ENCODE data around the gene NQO2. TPM values are rescaled to one million over a fixed set of nuclear protein-coding genes. Genes with fewer than 3 reads are reported as not detected.

NQO2 gene
- total and polyA plus RNA-seq, 2 of the 13 experiments (the other 11 are each of a cell fraction or from before 2014, with no cell fraction given), result 32.2 to 56.5 TPM

DNA sequence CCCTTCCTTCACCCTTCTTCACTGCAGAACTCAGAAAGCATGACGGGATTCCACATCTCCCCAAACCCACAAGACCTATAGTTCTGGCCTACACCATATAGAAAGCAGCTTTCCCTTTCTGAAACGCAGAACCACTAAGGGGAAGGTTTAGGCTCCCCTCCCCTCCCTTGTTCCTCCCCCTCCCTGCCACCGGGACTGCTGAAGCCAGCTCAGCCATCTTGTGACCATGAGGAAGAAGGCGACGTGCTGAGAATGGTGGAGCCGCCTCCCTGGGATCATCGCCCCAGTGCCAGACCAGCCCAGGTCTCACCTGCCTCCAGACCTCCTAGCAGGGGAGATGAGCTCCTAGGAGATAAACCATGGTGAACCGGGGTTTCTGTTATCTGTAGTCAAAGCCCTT lies 48.0 kb upstream of the NQO2 start (continued):
- TF ChIP-seq, protein P1, sequence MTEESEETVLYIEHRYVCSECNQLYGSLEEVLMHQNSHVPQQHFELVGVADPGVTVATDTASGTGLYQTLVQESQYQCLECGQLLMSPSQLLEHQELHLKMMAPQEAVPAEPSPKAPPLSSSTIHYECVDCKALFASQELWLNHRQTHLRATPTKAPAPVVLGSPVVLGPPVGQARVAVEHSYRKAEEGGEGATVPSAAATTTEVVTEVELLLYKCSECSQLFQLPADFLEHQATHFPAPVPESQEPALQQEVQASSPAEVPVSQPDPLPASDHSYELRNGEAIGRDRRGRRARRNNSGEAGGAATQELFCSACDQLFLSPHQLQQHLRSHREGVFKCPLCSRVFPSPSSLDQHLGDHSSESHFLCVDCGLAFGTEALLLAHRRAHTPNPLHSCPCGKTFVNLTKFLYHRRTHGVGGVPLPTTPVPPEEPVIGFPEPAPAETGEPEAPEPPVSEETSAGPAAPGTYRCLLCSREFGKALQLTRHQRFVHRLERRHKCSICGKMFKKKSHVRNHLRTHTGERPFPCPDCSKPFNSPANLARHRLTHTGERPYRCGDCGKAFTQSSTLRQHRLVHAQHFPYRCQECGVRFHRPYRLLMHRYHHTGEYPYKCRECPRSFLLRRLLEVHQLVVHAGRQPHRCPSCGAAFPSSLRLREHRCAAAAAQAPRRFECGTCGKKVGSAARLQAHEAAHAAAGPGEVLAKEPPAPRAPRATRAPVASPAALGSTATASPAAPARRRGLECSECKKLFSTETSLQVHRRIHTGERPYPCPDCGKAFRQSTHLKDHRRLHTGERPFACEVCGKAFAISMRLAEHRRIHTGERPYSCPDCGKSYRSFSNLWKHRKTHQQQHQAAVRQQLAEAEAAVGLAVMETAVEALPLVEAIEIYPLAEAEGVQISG (CRISPR knock-in tag; IDR thresholded peaks at IDR 0.05), result no peak

DNA sequence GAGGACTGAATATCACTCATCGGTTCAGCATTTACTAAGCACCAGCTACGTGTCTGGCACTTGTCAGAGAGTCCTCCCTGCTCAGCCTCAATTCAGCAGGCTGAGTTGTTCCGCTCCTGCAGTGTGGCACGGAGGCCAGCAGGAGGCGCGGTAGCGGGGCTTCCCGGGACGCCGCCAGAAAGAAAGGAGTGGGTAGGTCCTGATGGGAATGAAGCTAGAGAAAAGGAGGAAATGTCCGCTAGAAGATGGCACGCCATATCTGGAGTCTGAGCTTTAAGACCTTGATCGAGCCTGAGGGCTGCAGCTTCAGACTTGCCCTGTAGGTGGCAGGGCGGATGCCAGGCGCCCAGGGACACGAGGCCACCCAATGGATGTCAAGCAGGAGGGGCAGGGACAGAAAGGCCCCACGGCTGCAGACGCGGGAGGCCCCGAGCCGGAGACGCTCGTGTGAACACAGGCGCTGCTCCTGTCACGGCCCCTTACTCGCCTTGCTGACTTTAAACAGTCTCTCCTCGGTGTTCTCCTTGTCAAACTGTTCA lies 47.1 kb upstream of the NQO2 start:
- no peaks in the 10 kb centered on the region for H3K79me2 ChIP-seq (ENCODE audit: insufficient read depth, low read length)
- peaks cover 29% of the 10 kb centered on the region for H3K4me1 ChIP-seq (ENCODE audit: insufficient read depth, low read length)
- no peak overlapping the region for H3K27ac ChIP-seq (ENCODE audit: extremely low read length, insufficient read depth, low read length)
- H2AFZ ChIP-seq (ENCODE audit: low read length), result peak overlapping the region; percentile 45
- H3K36me3 ChIP-seq (replicated peaks in 1 of 2; ENCODE audit: control insufficient read depth in 1 of 2, insufficient read depth in 2 of 2, low read length in 2 of 2), result peaks cover 1 to 5% of the 10 kb centered on the region in 2 experiments; a peak in 2 of 5 replicates
- H3K4me3 ChIP-seq (replicated peaks in 1 of 3; ENCODE audit: insufficient read depth in 1 of 3, low read depth in 2 of 3, low read length in 3 of 3), result peak overlapping the region in 2 of 3 experiments; percentile 13 to 47; a peak in 5 of 6 replicates
- 7% methylated on average over 27 of the region's 27 CpGs for WGBS (ENCODE audit: low lambda C conversion rate)
- ChIA-PET CTCF (ENCODE audit: low intra/inter-chr PET ratio, low total read pairs) (interaction anchor here (1.1 to 2.9 kb wide), 5 partner anchors 34 to 106 kb away, joined by 3 to 60 read pairs (median 6); no protein-coding TSS in a partner anchor), POLR2A (interaction anchor here (0.6 to 1.9 kb wide), 14 partner anchors 10 to 115 kb away, joined by 3 to 57 read pairs (median 4); partner anchors contain the start of genes NQO2, RIPK1, SERPINB1 and SERPINB6)
- in situ Hi-C loops (cut with HindIII; ENCODE audit: extremely low pct_ligation_motif_present, low pct_unique_long_range_greater_than_20kb) (loop anchor here (5.0 kb wide), 2 partner anchors 35 to 100 kb away; no protein-coding TSS in a partner anchor), intact Hi-C loops (cut with micrococcal nuclease; ENCODE audit: unreplicated experiment) (loop anchor here (1.0 to 5.0 kb wide), 2 partner anchors 36 to 105 kb away; no protein-coding TSS in a partner anchor)
- H3K9me3 ChIP-seq (ENCODE audit: low read length), result no peaks in the 10 kb centered on the region
- FAIRE-seq (peak; percentile 94), ATAC-seq (peak; percentile 92), DNase-seq (ENCODE audit: low spot score) (peak; percentile 72)
- no TSS peak for BruUV-seq (replicated peaks)
- no peak overlapping the region for H3K9ac ChIP-seq (ENCODE audit: insufficient read depth, low read depth, low read length)
- peak overlapping the region; percentile 62 for H3K4me2 ChIP-seq (ENCODE audit: low read depth, low read length)
- H3K27me3 ChIP-seq (ENCODE audit: control insufficient read depth in 1 of 2, insufficient read depth in 2 of 2, low read length in 2 of 2), result no peaks in the 10 kb centered on the region
- no peaks in the 10 kb centered on the region for H4K20me1 ChIP-seq (ENCODE audit: insufficient read depth, low read length)
- TF ChIP-seq, protein P2, sequence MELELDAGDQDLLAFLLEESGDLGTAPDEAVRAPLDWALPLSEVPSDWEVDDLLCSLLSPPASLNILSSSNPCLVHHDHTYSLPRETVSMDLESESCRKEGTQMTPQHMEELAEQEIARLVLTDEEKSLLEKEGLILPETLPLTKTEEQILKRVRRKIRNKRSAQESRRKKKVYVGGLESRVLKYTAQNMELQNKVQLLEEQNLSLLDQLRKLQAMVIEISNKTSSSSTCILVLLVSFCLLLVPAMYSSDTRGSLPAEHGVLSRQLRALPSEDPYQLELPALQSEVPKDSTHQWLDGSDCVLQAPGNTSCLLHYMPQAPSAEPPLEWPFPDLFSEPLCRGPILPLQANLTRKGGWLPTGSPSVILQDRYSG (CRISPR knock-in tag; IDR thresholded peaks at IDR 0.05), result no peak
- no peak for TF ChIP-seq ZNF737 (CRISPR knock-in tag; IDR thresholded peaks at IDR 0.05; ENCODE audit: borderline replicate concordance)
- TF ChIP-seq, protein P3, sequence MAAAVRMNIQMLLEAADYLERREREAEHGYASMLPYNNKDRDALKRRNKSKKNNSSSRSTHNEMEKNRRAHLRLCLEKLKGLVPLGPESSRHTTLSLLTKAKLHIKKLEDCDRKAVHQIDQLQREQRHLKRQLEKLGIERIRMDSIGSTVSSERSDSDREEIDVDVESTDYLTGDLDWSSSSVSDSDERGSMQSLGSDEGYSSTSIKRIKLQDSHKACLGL (CRISPR knock-in tag; IDR thresholded peaks at IDR 0.05), result peak; percentile 68; the same call in 1 of the 2 replicates
- TF ChIP-seq SPEN (CRISPR knock-in tag; IDR thresholded peaks at IDR 0.05; ENCODE audit: low read depth), result peak; percentile 71; the same call in 1 of the 2 replicates
- TF ChIP-seq SP1 (IDR thresholded peaks at IDR 0.05), result no peak
- no peak for TF ChIP-seq SP1 (CRISPR knock-in tag; IDR thresholded peaks at IDR 0.05)
- peak; percentile 73; the same call in 1 of the 2 replicates for TF ChIP-seq KLF6 (CRISPR knock-in tag; IDR thresholded peaks at IDR 0.05)
- TF ChIP-seq CENPX (CRISPR knock-in tag; IDR thresholded peaks at IDR 0.05), result no peak
- TF ChIP-seq, protein P4, sequence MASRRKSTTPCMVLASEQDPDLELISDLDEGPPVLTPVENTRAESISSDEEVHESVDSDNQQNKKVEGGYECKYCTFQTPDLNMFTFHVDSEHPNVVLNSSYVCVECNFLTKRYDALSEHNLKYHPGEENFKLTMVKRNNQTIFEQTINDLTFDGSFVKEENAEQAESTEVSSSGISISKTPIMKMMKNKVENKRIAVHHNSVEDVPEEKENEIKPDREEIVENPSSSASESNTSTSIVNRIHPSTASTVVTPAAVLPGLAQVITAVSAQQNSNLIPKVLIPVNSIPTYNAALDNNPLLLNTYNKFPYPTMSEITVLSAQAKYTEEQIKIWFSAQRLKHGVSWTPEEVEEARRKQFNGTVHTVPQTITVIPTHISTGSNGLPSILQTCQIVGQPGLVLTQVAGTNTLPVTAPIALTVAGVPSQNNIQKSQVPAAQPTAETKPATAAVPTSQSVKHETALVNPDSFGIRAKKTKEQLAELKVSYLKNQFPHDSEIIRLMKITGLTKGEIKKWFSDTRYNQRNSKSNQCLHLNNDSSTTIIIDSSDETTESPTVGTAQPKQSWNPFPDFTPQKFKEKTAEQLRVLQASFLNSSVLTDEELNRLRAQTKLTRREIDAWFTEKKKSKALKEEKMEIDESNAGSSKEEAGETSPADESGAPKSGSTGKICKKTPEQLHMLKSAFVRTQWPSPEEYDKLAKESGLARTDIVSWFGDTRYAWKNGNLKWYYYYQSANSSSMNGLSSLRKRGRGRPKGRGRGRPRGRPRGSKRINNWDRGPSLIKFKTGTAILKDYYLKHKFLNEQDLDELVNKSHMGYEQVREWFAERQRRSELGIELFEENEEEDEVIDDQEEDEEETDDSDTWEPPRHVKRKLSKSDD (CRISPR knock-in tag; IDR thresholded peaks at IDR 0.05; ENCODE audit: low read depth), result no peak
- TF ChIP-seq AHR (CRISPR knock-in tag; IDR thresholded peaks at IDR 0.05), result peak; percentile 83; the same call in 1 of the 2 replicates
- TF ChIP-seq SCMH1 (CRISPR knock-in tag; IDR thresholded peaks at IDR 0.05; ENCODE audit: borderline replicate concordance), result no peak
- TF ChIP-seq, protein P5, sequence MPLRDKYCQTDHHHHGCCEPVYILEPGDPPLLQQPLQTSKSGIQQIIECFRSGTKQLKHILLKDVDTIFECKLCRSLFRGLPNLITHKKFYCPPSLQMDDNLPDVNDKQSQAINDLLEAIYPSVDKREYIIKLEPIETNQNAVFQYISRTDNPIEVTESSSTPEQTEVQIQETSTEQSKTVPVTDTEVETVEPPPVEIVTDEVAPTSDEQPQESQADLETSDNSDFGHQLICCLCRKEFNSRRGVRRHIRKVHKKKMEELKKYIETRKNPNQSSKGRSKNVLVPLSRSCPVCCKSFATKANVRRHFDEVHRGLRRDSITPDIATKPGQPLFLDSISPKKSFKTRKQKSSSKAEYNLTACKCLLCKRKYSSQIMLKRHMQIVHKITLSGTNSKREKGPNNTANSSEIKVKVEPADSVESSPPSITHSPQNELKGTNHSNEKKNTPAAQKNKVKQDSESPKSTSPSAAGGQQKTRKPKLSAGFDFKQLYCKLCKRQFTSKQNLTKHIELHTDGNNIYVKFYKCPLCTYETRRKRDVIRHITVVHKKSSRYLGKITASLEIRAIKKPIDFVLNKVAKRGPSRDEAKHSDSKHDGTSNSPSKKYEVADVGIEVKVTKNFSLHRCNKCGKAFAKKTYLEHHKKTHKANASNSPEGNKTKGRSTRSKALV (CRISPR knock-in tag; IDR thresholded peaks at IDR 0.05), result peak; percentile 89
